GM19239 (cell line): ENCODE measurements around the gene LTA.

ENCODE experiments used
- DNase-seq: peaks from one replicate; pipeline ENCODE4 v3.0.0; 2011; ENCODE audit warnings: low spot score; ENCODE audit not compliant: insufficient read length
- FAIRE-seq: peaks from 2 replicates; lab custom pipeline; 2011; peaks lifted over from hg19 to GRCh38; lab: Jason Lieb, UNC

Gene LTA, protein sequence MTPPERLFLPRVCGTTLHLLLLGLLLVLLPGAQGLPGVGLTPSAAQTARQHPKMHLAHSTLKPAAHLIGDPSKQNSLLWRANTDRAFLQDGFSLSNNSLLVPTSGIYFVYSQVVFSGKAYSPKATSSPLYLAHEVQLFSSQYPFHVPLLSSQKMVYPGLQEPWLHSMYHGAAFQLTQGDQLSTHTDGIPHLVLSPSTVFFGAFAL

DNA sequence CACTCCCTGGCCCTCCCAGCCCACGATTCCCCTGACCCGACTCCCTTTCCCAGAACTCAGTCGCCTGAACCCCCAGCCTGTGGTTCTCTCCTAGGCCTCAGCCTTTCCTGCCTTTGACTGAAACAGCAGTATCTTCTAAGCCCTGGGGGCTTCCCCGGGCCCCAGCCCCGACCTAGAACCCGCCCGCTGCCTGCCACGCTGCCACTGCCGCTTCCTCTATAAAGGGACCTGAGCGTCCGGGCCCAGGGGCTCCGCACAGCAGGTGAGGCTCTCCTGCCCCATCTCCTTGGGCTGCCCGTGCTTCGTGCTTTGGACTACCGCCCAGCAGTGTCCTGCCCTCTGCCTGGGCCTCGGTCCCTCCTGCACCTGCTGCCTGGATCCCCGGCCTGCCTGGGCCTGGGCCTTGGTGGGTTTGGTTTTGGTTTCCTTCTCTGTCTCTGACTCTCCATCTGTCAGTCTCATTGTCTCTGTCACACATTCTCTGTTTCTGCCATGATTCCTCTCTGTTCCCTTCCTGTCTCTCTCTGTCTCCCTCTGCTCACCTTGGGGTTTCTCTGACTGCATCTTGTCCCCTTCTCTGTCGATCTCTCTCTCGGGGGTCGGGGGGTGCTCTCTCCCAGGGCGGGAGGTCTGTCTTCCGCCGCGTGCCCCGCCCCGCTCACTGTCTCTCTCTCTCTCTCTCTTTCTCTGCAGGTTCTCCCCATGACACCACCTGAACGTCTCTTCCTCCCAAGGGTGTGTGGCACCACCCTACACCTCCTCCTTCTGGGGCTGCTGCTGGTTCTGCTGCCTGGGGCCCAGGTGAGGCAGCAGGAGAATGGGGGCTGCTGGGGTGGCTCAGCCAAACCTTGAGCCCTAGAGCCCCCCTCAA, at the start of gene LTA:
Gene LTA, plus strand, starts transcription at position 249 of the 871 bp plus-strand sequence. Its CDS starts 454 bp downstream, at position 703.
- peak; percentile 99 for FAIRE-seq

DNA sequence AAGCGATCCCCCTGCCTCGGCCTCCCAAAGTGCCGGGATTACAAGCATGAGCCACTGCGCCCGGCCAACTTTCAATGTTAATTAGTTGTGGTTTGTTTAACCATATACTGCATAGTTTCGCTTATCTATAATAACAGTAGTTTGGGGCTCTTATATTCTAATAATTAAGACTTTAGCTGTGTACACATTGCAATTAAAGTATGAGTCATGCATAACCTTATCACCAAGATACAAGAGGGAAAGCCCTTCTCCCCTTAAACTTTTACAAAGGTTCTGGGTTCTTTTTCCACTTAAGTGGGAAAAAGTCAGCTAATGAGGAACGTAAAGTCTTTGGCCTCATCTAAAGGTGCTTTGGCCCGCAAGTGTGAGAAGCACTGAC, 46.5 kb upstream of the LTA start:
- FAIRE-seq (no peak), DNase-seq (no peak)

More for the DNA sequence above, at the start of gene LTA:
- no peak for DNase-seq

DNA sequence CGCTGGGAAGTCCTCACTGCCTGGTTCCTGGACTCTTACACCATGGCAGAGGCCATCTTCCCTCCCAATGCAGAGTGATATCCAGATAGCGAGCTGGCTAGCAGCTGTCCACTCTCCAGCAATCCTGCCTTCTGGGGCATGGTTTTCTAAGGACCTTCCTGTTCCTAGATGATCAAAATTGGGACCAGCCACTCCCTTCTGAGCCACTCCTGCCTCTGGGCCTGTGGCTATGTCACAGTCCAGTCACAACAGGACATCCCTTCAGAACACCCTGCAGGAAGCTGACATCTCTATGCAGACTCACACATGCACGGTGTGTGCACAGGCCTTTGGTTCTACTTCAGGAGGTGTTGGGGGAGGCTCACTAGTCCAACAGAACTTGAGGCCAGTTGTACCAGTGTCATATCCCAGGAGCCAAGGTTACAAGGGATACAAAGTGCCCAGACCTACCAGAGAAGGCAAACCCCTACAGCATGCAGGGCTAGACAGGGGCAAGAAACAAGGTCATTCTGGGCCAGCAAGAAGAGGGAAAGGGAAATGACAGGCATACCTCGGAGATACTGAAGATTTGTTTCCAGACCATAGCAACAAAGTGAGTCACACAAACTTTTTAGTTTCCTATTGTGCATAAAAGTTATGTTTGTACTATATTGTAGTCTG, 46.0 kb upstream of the LTA start:
- FAIRE-seq = no peak
- no peak for DNase-seq

DNA sequence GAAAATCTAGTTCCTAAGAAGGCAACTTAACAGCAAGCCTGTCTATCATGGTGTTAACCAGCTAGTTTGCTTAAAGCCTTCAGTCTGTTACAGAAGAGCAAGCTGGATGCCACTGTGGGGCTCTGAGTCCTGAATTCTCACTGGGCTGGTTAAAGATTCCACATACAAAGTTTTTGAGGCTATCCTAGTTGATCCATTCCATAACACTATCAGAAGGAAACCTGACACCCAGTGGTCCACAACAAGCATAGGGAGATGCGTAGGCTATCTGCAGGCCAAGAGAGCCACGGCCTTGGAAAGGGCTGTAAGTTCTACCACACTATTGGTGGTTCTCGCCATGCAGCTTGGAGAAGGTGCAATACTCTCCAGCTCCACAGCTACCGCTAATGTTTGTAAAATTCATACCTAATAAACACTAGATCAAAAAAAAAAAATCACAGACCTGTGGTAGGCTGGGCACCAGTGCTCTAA, 43.7 kb upstream of the LTA start:
- DNase-seq (no peak), FAIRE-seq (no peak)

DNA sequence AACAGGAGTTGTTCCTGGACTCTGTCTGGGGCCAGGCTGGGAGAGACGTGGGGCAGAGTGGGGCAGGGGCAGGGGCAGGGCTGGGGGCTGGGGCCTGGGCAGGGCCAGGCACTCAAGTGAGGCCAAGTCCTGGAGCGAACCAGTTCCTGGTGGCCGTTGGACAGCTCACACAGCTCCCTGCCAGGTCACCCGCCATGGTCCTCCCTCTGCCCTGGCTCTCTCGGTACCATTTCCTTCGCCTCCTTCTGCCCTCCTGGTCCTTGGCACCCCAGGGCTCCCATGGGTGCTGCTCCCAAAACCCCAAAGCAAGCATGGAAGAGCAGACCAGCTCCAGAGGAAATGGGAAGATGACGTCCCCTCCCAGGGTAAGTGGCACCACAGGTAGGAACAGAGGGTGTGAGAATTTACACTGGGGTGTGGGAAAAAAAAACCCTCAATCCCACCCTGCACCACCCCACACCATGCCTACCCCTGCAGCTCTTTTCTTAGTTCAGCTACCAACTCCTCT, 43.2 kb upstream of the LTA start, which contains the start of gene MCCD1:
Gene MCCD1, plus strand, starts transcription at position 142 of the 508 bp plus-strand sequence. Its CDS starts 53 bp downstream, at position 195.
- FAIRE-seq (no peak), DNase-seq (no peak)

DNA sequence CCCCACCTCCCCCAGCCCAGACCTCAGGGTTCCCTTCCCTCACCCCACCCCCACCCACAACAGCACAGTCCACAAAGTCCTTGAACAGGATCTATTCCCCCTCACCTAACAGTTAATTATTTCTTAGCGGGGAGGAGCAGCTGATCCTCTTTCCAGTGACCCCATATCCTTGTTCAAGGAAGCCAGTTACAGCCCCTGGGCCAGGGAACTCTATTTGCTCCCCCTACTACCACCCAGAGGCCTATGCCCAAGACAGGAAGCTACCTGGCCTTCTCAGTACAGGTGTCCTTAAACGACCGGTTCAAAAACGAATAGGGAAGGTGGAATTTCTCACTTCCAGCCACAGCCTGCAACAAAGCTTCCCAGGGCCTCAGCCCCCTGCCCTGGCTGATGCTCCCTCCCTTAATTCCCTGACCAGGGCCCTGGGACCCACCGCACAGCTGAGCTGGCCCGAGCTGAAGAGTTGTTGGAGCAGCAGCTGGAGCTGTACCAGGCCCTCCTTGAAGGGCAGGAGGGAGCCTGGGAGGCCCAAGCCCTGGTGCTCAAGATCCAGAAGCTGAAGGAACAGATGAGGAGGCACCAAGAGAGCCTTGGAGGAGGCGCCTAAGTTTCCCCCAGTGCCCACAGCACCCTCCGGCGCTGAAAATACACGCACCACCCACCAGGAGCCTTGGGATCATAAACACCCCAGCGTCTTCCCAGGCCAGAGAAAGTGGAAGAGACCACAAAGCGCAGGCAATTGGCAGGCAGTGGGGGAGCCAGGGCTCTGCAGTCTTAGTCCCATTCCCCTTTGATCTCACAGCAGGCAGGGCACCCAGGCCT, 42.5 kb upstream of the LTA start:
- no peak for FAIRE-seq

DNA sequence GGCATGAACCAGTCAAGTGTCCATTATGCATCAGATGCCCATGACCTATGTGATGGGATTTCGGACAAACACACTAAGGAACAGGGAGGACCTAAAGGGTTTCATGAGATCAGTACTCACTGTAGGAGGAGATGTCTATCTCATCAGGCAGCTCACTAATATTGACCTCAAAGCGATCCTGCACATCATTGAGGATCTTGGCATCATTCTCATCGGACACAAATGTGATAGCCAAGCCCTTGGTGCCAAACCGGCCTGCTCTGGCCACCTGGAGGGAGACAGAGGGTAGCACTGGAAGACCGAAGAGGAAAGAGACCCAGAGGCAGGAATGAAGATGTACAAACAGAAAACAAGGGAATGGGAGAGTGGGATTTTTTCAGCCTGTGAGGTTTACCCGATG, 41.4 kb upstream of the LTA start:
- DNase-seq (no peak), FAIRE-seq (no peak)

More for the DNA sequence above, 42.5 kb upstream of the LTA start:
- DNase-seq = no peak

DNA sequence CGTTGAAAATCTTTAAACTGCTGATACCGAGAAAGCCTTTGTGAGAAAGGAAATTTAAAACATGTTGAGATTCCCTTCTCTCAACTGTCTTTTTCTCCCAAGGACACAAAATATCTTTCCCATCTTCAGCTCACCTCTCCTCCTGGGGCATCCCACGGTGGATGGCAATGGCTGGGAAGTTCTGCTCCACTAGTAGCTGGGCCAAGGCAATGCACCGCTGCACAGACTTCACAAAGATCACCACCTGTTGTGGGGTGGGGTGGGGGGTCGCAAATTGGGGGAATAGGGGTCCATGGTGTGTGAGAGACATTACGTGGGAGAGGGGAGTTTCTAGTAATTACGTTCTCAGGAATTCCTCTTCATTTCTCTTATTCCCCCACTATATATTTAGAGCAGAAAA, 40.9 kb upstream of the LTA start:
- FAIRE-seq (no peak), DNase-seq (no peak)

DNA sequence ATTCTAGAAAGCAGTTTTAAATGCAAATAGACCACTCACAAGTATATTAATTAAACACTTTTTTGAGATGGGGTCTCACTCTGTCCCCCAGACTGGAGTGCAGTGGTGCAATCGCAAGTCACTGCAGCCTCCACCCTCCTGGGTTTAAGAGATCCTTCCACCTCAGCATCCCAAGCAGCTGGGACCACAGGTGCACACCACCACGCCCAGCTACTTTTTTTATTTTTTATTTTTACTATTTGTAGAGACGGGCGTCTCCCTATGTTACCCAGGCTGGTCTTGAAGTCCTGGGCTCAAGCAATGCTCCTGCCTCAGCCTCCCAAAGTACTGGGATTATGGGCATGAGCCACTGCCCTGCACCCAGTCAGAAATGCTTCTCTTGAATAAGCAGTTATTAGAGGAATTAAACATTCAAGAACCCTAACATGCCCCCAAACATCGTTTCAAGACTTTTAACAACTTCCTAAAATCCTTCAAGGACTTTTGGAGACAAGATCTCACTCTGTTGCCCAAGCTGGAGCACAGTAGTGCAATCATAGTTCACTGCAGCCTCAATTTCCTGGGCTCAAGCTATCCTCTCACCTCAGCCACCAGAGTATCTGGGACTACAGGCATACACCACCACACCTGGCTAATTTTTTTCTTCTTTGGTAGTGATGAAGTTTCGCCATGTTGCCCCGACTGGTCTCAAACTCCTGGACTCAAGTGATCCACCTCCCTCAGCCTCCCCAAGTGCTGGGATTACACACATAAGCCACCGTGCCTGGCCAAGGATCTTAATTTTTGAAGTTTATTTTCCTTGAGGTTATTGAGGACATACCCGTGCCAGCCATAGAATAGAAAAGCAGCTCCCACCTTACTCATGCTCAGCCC, 40.1 kb upstream of the LTA start:
- no peak for FAIRE-seq
- DNase-seq = no peak

DNA sequence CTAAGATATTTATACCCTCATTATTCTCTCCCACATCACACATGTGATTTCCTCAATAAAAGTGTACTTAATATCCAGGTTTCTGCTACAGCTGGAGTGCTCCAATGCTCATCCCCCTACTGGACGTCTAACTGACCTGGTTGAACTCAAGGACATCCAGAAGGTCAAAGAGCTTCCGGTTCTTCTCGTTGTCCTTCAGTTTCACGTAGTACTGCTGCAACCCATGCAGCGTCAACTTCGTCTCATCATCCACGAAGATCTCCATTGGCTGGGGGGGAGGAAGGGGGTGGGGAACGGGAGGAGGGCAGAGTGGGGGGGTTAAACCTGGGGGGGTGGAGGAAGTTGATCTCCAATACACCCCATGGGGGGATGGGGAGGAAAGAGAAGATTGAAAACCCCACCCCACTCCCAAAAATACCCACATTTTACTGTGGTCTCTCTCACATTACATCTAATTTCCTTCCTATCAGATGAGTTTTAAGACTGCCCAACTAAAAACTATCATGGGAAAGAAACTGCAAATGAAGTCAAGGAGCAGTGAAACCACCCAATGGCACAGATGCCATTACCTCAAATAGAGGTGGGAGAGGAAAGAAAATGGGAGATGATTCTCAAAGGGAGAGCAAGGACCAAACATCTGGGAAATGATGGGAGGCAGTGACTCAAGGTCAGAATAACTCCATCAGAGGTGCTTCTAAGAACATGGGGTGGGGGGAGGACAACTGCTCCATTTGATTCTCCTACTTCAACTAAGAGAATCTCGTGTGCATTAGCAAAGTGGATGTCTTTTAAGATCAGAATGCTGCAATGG, 39.2 kb upstream of the LTA start:
- FAIRE-seq (no peak), DNase-seq (no peak)

DNA sequence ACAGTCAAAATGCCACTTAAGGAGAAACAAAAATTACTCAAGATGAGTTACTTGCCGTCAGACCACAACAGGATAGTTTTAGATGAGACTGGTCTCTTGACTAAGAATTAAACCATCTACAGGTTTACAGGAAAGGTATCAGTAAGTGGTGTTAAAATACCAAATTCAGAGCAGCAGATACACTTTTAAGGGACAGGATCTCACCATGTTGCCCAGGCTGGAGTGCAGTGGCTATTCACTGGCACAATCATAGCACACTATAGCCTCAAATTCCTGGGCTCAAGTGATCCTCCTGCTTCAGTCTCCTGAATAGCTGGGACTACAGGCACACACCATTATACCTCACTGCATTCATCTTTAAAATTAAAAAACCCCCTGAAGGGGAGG, 38.6 kb upstream of the LTA start:
- DNase-seq = no peak
- no peak for FAIRE-seq

DNA sequence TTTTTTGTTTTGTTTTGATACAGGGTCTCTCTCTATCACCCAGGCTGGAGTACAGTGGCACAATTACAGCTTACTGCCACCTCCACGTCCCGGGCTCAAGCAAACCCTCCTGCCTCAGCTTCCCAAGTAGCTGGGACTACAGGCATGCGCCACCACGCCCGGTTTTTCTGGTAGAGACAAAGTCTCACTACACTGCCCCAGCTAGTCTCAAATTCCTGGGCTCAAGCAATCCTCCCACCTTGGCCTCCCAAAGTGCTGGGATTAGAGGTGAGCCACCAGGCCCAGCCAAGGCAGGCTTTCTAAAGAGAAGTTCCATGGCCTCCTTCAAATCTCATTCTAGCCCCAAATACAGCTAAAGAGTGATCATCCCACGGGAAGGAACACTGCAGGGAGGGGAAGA, 38.1 kb upstream of the LTA start:
- FAIRE-seq (no peak), DNase-seq (no peak)

DNA sequence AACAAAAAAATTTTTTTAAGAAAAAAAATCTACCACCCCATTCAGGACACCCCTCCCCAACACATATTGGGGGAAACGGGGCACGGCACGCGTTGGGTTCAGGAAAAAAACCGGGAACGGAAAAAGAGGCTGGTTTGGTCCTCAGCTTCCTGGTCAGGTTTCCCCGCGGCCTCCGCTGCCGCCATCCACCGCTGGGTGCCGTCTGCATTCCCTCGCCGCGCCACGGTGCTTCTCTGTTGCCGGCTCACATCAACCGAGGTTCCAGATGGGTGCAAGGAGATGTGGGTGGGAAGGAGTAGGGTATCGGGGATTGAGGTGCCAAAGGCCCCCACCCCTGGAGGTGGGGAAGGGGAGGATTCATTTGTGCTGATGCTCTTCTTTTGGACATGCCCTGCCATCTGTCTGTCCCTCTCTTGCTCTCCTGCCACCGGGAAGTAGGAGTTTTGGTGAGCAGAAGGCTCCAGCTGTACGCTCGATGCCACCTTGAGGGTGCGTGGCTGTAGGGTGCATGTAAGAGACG, 37.5 kb upstream of the LTA start:
- FAIRE-seq (no peak), DNase-seq (no peak)

DNA sequence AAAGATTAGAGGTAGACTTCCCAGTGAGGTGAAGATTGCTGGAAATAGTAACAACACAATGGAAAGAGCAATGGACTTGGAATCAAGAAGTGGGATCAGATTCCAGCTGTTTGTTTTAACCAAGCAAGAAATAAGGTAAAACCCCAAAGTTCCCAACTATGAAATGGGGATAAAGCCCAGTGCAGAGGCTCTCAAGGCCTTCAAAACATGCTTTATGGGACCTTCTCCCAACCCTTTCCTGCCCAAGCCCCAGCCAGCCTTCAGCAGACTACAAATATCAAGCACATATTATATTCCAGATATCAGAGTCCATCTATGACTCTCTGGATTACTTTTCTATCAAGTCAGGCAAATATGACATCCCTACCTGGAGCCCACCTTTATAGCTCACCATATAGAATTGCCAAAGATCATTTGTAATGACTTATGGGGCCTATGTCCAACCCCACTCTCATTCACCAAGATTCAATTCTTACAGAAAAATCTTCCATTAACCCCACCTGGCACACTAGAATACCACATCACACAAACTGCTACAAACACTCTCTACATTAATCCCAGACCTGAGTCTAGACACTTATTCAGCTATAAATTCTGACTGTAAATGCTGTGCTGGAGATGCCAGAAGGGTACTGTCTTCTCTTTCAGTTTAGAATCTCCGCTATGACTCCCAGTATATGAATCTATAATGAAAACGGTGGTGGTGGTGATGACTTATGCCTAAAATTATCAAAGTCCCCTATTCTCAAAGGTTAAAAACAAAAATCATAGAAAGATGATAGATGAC, 36.4 kb upstream of the LTA start:
- DNase-seq (no peak), FAIRE-seq (no peak)

DNA sequence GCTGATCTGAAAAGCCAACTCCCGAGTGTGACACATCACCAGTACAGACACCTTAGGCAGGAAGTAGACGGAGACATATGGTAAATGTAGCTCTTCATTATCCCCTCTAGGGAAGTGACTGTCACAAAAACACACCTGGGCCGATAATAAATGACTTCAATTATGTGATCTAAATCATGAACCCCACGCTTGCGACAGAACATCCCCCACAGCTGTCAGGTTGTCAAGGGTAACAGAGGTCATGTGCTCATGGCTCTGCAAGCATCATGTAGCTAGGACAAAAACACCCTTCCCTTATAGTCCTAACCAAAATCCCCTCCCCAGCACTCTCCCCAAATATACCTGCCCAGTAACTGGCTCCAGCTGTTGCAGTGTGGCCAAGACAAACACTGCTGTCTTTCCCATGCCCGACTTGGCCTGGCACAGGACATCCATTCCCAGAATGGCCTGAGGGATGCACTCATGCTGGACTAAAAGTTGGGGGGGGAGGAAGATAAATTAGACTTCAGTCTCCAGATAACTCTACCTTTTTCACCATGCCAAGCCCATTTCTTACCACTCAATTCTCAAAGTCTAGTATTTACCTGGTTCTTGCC, 33.2 kb upstream of the LTA start:
- DNase-seq (no peak), FAIRE-seq (no peak)

DNA sequence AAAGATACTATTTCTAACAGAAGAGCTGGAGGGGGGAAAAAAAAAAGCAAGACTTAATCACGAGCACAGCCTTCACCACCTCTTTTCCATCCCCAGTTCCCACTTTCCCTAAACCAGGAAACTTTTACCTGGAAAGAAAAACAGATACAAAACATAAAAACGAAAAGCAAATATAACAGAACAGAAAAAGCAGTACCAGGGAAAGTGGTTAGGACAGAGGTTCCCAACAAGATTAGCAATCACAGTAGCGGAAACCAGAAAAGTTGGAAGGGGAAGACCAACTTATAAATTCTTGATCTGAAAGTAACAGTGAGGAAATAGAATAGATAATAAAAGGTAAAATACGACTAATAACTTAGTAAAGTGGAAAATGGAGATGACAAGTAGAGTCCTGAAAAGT, 31.4 kb upstream of the LTA start:
- no peak for FAIRE-seq
- no peak for DNase-seq
